CD4-positive, alpha-beta T cell (primary cell): ENCODE results near the gene RBM4B. TPM values are rescaled to one million over a fixed set of nuclear protein-coding genes. Genes with fewer than 3 reads are reported as not detected.

ENCODE experiments used
- ATAC-seq: fragments of 200-7000 bp; cut with Tn5 transposase; one replicate; pipeline ENCODE4 v1.10.0; 2022; ENCODE audit warnings: mild to moderate bottlenecking; ENCODE audit not compliant: poor library complexity
- CTCF ChIA-PET: fragments of 350-600 bp; sonication (Branson Sonifier 250); formaldehyde crosslinking; loops from one replicate; lab custom pipeline; 2021; ENCODE audit warnings: antibody characterized with exemption, inconsistent platforms; lab: Charles Lee
- POLR2A ChIA-PET: fragments of 350-600 bp; sonication (Branson Sonifier 250); formaldehyde crosslinking; loops from one replicate; lab custom pipeline; 2021; ENCODE audit warnings: antibody characterized with exemption, inconsistent platforms; lab: Charles Lee
- DNase-seq, 14 experiments: peaks; one replicate each; pipeline ENCODE4 v3.0.0-alpha.2; 2013 to 2020; ENCODE audit warnings: mixed read lengths in 2 of 14
- H3K27ac ChIP-seq, 2 donors: one replicate each; pipeline versions ENCODE4 v1.5.1 to v1.7.0; 2013; ENCODE audit warnings: low read length in 2 of 2, low read depth in 1 of 2, mild to moderate bottlenecking in 1 of 2
- H3K27me3 ChIP-seq, 2 experiments: 1 replicate in 1 of 2; 2 replicates in 1 of 2; pipeline versions ENCODE4 v1.6.1 to v1.7.0; 2013; ENCODE audit warnings: low read length in 2 of 2, control low read depth in 1 of 2, mild to moderate bottlenecking in 1 of 2, moderate library complexity in 1 of 2; ENCODE audit not compliant: insufficient read depth in 2 of 2, control insufficient read depth in 1 of 2
- H3K36me3 ChIP-seq: one replicate; pipeline ENCODE4 v1.6.1; 2013; ENCODE audit warnings: low read length, control low read depth; ENCODE audit not compliant: insufficient read depth
- H3K4me1 ChIP-seq: one replicate; pipeline ENCODE4 v1.6.1; 2013; ENCODE audit warnings: low read length, control low read depth; ENCODE audit not compliant: insufficient read depth
- H3K4me3 ChIP-seq: one replicate; pipeline ENCODE4 v1.5.1; 2013; ENCODE audit warnings: mild to moderate bottlenecking, low read length, moderate library complexity
- H3K9me3 ChIP-seq, 2 experiments: 1 replicate in 1 of 2; 2 replicates in 1 of 2; pipeline versions ENCODE4 v1.6.1 to v1.7.0; 2013; ENCODE audit warnings: low read length in 2 of 2, mild to moderate bottlenecking in 2 of 2, control low read depth in 1 of 2, moderate library complexity in 1 of 2; ENCODE audit not compliant: control insufficient read depth in 1 of 2, insufficient read depth in 1 of 2
- H3K27ac Mint-ChIP-seq: one replicate; pipeline ENCODE4 v1.8.0; 2020; ENCODE audit warnings: mixed read lengths
- H3K27me3 Mint-ChIP-seq: one replicate; pipeline ENCODE4 v1.8.0; 2021; ENCODE audit warnings: mixed read lengths
- H3K36me3 Mint-ChIP-seq: one replicate; pipeline ENCODE4 v1.8.0; 2021; ENCODE audit warnings: low read depth, mixed read lengths
- H3K4me1 Mint-ChIP-seq: one replicate; pipeline ENCODE4 v1.8.0; 2021; ENCODE audit warnings: low read depth, mixed read lengths
- H3K4me3 Mint-ChIP-seq: one replicate; pipeline ENCODE4 v1.8.0; 2020; ENCODE audit warnings: mild to moderate bottlenecking, mixed read lengths
- H3K9me3 Mint-ChIP-seq: one replicate; pipeline ENCODE4 v1.8.0; 2020; ENCODE audit warnings: mixed read lengths
- intact Hi-C, 2 experiments: fragments of 100-400 bp; cut with DNase I in 1 of 2; cut with micrococcal nuclease in 1 of 2; formaldehyde crosslinking; loops; one replicate each; pipeline versions ENCODE4 v1.15.1 to v1.9.0; 2023 to 2025; cut with DNase I, micrococcal nuclease
- total RNA-seq, 174 experiments: library from RNA in 2 of 174; stranded (reverse) in 2 of 174; gene quantifications; one replicate each; pipeline ENCODE4 v1.2.3 and lab custom pipeline; 2021 to 2026
- TF ChIP-seq, protein P1 (sequence below): fragments of 200-600 bp; IDR thresholded peaks from one replicate; pipeline ENCODE4 v1.8.0; 2022; ENCODE audit warnings: antibody characterized with exemption, mild to moderate bottlenecking

Gene RBM4B
- total RNA-seq, 2 experiments from 2014 or later: 3.8 to 5.1 TPM

DNA sequence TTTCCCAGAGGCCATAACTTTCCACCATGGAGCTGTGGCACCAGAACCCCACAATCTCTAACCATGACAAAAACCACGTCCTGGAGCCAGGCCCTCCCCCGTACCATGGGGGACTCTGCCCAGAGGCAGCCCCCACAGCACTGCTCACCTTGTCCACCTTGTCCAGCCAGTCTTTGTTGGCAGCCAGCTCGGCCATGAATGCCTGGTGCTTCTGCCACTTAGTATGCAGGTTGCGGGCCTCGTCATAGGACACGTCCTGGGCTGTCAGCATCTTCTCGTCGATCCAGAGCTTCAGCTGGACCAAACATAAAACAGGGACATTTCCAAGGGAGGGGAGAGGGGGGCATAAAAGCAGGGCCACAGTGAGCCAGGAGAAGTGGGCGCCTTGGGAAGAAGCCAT is 20.8 kb upstream of the RBM4B start:
- H3K27me3 Mint-ChIP-seq: no peaks in the 10 kb centered on the region
- peaks cover 0 to 9% of the 10 kb centered on the region in 2 experiments for H3K9me3 ChIP-seq
- H3K36me3 ChIP-seq: no peaks in the 10 kb centered on the region
- intact Hi-C loops: loop anchor here in 1 of 2 experiments (5.0 kb wide), 1 partner anchor 279 kb away; the partner anchor contains the start of gene C11orf86
- H3K4me3 ChIP-seq: no peak overlapping the region
- H3K36me3 Mint-ChIP-seq: no peaks in the 10 kb centered on the region
- H3K27me3 ChIP-seq: no peaks in the 10 kb centered on the region
- no peaks in the 10 kb centered on the region for H3K9me3 Mint-ChIP-seq
- no peak overlapping the region for H3K4me3 Mint-ChIP-seq
- no peaks in the 10 kb centered on the region for H3K4me1 ChIP-seq
- TF ChIP-seq, protein P1, sequence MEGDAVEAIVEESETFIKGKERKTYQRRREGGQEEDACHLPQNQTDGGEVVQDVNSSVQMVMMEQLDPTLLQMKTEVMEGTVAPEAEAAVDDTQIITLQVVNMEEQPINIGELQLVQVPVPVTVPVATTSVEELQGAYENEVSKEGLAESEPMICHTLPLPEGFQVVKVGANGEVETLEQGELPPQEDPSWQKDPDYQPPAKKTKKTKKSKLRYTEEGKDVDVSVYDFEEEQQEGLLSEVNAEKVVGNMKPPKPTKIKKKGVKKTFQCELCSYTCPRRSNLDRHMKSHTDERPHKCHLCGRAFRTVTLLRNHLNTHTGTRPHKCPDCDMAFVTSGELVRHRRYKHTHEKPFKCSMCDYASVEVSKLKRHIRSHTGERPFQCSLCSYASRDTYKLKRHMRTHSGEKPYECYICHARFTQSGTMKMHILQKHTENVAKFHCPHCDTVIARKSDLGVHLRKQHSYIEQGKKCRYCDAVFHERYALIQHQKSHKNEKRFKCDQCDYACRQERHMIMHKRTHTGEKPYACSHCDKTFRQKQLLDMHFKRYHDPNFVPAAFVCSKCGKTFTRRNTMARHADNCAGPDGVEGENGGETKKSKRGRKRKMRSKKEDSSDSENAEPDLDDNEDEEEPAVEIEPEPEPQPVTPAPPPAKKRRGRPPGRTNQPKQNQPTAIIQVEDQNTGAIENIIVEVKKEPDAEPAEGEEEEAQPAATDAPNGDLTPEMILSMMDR: no peak
- DNase-seq (no peak), ATAC-seq (no peak)
- ChIA-PET POLR2A (no interaction called here), CTCF (interaction anchor here (1.2 kb wide), 1 partner anchor 136 kb away, joined by 3 read pairs; no protein-coding TSS in a partner anchor)
- peaks cover 4% of the 10 kb centered on the region for H3K4me1 Mint-ChIP-seq
- H3K27ac ChIP-seq: no peak overlapping the region
- H3K27ac Mint-ChIP-seq: no peak overlapping the region

DNA sequence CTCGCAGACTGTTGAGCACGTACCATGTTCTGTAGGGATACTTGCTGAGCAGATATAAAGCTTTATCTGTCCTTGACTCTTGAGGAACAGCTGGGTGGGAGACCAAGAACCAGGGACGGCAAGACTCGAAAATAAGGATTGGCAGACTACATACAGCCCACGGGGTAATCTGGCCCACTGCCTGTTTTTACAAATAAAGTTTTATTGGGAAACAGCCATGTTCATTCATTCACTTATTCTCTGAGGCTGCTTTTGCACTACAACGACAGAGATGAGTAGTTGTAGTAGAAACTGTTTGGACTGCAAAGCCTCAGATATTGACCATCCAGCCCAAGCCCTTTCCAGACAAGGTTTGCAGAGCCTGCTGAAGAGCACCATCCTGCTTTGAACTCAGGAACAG is 20.3 kb upstream of the RBM4B start:
- Histone ChIP-seq H3K27me3 (no peaks in the 10 kb centered on the region), H3K36me3 (no peaks in the 10 kb centered on the region), H3K4me3 (no peak overlapping the region), H3K9me3 (peaks cover 0 to 9% of the 10 kb centered on the region in 2 experiments), H3K4me1 (no peaks in the 10 kb centered on the region), H3K27ac (no peak overlapping the region)
- ATAC-seq (no peak), DNase-seq (no peak)
- Mint-ChIP-seq H3K4me1 (peaks cover 4% of the 10 kb centered on the region), H3K27me3 (no peaks in the 10 kb centered on the region), H3K9me3 (no peaks in the 10 kb centered on the region), H3K4me3 (no peak overlapping the region), H3K27ac (no peak overlapping the region), H3K36me3 (no peaks in the 10 kb centered on the region)
- intact Hi-C loops: loop anchor here in 1 of 2 experiments (5.0 kb wide), 1 partner anchor 279 kb away; the partner anchor contains the start of gene C11orf86
- TF ChIP-seq, protein P1: no peak
- CTCF ChIA-PET: interaction anchor here (1.2 kb wide), 1 partner anchor 136 kb away, joined by 3 read pairs; no protein-coding TSS in a partner anchor
- POLR2A ChIA-PET: no interaction called here

DNA sequence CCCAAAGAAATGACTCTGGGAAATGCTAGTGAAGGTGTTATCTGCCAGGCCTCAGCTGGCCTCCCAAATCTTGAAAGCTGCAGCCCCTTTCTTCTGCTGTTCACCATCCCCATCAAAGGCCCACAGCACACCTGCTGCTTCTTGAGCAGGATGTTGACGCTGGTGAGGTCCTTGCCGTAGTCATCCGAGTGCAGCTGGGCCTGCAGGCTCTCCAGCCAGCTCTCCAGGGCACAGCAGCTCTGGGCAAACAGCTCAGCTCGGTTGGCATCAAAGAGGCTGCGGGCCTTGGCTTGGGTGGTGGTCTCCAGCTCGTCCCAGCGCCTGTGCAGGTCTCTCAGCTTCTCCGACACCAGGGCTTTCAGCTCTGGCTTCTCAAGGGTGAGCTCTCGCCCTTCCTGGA is 18.5 kb upstream of the RBM4B start:
- Histone ChIP-seq H3K4me1 (no peaks in the 10 kb centered on the region), H3K9me3 (peaks cover 0 to 9% of the 10 kb centered on the region in 2 experiments), H3K27me3 (no peaks in the 10 kb centered on the region), H3K27ac (no peak overlapping the region), H3K4me3 (no peak overlapping the region), H3K36me3 (no peaks in the 10 kb centered on the region)
- Mint-ChIP-seq H3K4me3 (no peak overlapping the region), H3K4me1 (peaks cover under 1% of the 10 kb centered on the region), H3K27ac (no peak overlapping the region), H3K36me3 (no peaks in the 10 kb centered on the region), H3K9me3 (no peaks in the 10 kb centered on the region), H3K27me3 (no peaks in the 10 kb centered on the region)
- TF ChIP-seq, protein P1: no peak
- DNase-seq (no peak), ATAC-seq (no peak)
- CTCF ChIA-PET: interaction anchor here (1.7 to 2.1 kb wide), 2 partner anchors 138 to 188 kb away, joined by 4 to 7 read pairs; no protein-coding TSS in a partner anchor
- intact Hi-C loops: loop anchor here in 1 of 2 experiments (5.0 kb wide), 1 partner anchor 281 kb away; the partner anchor contains the start of gene C11orf86
- POLR2A ChIA-PET: no interaction called here
